Vagina (tissue), 2 donors: Measurements from ENCODE around the gene MXD1.

Source experiments
- CTCF ChIP-seq, 3 experiments: fragments of 450-650 bp in 2 of 3; fragments of 200-600 bp in 1 of 3; sonication (generic) in 1 of 3; IDR thresholded peaks; one replicate each; pipeline ENCODE4 v1.5.1; 2017 to 2019; ENCODE audit warnings: antibody characterized with exemption in 3 of 3, mild to moderate bottlenecking in 2 of 3, moderate library complexity in 2 of 3
- POLR2A ChIP-seq, 2 donors: fragments of 450-650 bp; IDR thresholded peaks; one replicate each; pipeline ENCODE4 v1.6.1; 2017; ENCODE audit warnings: antibody characterized with exemption in 2 of 2, mild to moderate bottlenecking in 2 of 2, moderate library complexity in 2 of 2

GRCh38 chr2:69975136-69975852 is 60.4 kb downstream of the MXD1 start:
- TF ChIP-seq CTCF (IDR thresholded peaks at IDR 0.05) = no peak
- no peak for TF ChIP-seq POLR2A (IDR thresholded peaks at IDR 0.05)
